ENCODE measurements around the gene KMT2C.
"Not testable (repeated sequence)": the region's sequence is repeated elsewhere in the genome, so short reads cannot be mapped to it uniquely, and the experiment has no call there.

The KMT2C gene

DNA sequence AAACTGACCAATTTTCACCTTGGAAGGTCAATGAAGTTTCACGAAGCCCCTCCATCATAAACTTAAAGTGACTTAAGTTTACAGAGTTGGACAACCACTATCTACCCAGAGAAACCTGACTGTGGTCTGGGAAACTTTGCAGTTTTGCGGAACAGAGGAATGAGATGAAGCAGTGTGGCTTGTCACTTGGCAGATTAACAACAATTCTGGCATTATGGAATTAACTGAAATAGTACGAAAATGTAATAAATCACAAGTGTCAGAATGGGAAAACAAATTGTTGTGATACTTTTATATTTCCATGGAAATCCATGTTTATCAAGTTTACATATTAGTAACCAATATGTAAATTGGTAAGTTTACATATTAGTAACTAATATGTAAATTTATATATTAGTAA lies 4.9 kb downstream of the KMT2C start:
- TF ChIP-seq, protein P1, sequence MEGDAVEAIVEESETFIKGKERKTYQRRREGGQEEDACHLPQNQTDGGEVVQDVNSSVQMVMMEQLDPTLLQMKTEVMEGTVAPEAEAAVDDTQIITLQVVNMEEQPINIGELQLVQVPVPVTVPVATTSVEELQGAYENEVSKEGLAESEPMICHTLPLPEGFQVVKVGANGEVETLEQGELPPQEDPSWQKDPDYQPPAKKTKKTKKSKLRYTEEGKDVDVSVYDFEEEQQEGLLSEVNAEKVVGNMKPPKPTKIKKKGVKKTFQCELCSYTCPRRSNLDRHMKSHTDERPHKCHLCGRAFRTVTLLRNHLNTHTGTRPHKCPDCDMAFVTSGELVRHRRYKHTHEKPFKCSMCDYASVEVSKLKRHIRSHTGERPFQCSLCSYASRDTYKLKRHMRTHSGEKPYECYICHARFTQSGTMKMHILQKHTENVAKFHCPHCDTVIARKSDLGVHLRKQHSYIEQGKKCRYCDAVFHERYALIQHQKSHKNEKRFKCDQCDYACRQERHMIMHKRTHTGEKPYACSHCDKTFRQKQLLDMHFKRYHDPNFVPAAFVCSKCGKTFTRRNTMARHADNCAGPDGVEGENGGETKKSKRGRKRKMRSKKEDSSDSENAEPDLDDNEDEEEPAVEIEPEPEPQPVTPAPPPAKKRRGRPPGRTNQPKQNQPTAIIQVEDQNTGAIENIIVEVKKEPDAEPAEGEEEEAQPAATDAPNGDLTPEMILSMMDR (IDR thresholded peaks at IDR 0.05; ENCODE audit: low read depth, low read length) = no peak
- H3K4me3 ChIP-seq (ENCODE audit: low read depth, low read length) = no peak overlapping the region

DNA sequence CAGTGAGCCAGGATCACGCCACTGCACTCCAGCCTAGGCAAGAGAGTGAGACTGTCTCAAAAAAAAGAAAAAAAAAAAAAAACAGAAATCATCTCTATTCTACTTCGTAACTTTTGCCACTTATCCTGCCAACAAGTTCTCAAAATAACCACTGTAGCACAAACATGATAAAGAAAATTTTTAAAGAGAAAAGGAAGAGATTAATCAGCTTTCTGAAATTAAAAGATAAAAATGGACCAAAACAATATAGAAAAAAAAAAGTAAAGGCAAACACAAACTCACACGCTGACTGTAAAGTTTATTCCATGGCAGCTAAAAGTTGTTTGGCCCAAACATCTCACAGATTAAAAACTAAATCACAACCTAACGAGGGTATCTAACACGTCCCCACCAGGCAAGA lies 5.7 kb downstream of the KMT2C start:
- not testable (repeated sequence) for H3K4me3 ChIP-seq (ENCODE audit: low read depth, low read length)

DNA sequence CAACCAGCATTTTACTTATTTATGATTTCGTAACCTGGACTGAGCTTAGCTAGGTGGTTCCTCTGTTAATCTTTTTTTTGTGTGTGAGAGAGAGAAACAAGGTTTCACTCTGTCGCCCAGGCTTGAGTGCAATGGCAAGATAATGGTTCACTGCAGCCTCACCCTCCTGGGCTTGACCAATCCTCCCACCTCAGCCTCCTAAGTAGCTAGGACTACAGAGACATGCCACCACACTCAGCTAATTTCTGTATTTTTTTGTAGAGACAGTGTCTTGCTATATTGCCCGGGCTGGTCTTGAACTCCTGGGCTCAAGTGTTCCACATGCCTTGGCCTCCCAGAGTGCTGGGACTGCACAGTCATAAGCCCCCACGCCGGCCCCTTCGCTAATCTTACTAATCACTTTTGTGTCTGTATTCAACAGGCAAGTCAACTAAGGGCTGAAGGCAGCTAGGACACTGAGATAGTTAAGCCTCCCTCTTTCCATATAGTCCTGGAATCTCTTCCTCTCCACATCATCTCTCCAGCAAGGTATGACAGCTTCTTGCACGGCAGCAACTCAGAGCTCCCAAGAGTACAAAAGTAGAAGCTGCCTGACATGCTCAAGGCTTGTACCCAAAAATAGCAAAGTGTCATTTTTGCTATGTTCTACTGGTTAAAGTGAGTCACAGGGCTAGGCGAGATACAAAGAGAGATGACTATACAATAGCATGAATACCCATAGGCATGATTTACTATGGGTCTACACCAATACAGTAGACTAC lies 11.3 kb downstream of the KMT2C start:
- TF ChIP-seq, protein P1 (IDR thresholded peaks at IDR 0.05; ENCODE audit: low read depth, low read length) = no peak
- H3K4me3 ChIP-seq (ENCODE audit: low read depth, low read length) = no peak overlapping the region

DNA sequence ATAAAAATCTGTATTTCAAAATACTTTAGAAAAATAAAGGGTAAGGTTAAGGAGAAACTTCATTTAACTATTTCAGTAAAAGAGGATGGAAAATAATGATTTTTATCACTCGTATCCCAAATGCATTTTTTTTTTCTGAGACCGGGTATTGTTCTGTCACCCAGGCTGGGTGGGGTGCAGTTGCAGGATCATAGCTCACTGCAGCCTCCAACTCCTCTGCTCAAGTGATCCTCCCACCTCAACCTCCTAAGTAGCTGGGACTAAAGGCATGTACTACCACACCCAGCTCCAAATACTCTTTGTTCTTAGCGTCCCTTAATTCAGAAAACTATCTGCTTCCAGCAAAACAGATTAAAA lies 11.8 kb downstream of the KMT2C start:
- no peak overlapping the region for H3K4me3 ChIP-seq (ENCODE audit: low read depth, low read length)
- TF ChIP-seq, protein P1 (IDR thresholded peaks at IDR 0.05; ENCODE audit: low read depth, low read length) = no peak

DNA sequence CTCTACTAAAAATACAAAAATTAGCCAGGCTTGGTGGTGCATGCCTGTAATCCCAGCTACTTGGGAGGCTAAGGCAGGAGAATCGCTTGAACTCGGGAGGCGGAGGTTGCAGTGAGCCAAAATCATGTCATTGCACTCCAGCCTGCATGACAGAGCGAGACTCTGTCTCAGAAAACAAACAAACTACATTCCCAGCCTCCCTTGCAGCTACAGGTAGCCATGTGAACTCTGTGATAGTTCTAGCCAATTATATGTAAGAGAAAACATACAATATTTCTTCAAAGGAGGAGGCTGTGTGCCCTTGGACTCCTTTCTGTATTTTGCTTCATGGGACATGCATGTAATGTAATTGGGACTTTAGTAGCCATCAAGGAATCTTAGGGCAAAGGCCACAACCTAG lies 12.6 kb downstream of the KMT2C start:
- H3K4me3 ChIP-seq (ENCODE audit: low read depth, low read length) = not testable (repeated sequence)

DNA sequence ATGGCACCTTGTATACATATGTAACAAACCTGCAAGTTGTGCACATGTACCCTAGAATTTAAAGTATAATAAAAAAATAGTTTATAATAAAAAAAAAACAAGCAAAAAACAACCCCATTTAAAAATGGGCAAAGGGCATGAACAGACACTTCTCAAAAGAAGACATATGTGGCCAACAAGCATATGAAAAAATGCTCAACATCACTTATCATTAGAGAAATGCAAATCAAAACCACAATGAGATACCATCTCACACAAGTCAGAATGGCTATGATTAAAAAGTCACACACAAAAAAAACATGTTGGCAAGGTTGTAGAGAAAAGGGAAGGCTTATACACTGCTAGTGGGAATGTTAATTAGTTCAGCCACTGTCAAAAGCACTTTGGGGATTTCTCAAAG lies 14.9 kb downstream of the KMT2C start:
- H3K4me3 ChIP-seq (ENCODE audit: low read depth, low read length) = not testable (repeated sequence)

DNA sequence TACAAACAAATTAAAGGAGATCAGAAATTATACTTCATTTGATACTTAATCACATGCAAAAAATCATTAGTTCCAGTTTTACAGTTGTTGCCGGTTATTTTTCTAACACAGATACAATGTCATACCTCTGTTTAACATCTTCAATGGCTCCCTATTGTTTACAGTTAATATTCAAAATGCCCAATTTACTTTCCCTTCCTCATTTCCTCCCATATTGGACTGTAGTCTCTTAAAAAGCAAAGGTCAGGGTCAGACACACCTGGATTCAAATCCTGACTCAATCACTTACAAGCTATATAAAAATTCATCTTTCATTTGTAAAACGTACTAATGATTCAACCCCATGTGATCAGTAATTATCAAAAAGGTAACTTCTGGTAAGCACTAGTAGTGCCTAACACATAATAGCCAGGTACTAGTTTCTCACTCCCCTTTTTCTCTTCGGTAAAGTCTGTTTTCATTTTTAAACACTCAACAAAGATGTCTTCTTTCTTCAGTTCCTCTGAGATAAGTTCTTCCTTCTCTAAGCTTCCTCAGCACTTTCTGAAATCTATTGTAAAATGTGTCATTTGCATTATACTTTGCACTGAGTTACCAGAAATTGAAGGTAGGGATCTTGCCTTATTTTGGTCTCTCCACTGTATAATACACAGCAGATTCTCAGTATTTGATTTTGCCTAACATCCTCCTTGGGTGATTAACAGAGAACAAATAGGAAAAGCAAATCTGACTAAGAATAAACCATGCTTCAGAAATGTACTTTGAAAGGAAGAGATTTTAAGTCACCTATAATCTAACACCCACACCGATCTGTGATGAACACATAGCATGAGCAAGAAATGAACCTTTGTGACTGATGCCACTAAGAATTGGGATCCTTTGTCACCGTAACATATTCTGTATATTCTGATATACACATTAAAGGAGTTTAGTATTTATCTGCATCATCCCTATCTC lies 16.1 kb downstream of the KMT2C start:
- TF ChIP-seq, protein P1 (IDR thresholded peaks at IDR 0.05; ENCODE audit: low read depth, low read length) = no peak
- no peak overlapping the region for H3K4me3 ChIP-seq (ENCODE audit: low read depth, low read length)

DNA sequence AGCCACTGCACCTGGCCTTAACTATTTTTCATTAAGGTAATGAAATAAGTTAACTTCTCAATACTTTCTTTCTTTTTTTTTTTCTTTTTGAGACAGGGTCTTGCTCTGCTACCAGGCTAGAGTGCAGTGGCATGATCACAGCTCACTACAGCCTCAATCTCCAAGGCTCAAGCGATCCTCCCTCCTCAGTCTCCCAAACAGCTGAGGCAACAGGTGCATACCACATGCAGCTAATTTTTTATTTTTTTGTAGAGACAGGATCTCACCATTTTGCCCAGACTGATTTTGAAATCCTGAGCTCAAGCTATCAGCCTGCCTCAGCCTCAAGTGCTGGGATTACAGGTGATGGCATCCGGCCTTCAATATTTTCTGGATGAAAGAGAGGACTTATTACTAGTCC lies 21.0 kb downstream of the KMT2C start:
- TF ChIP-seq, protein P1 (IDR thresholded peaks at IDR 0.05; ENCODE audit: low read depth, low read length) = no peak
- H3K4me3 ChIP-seq (ENCODE audit: low read depth, low read length) = no peak overlapping the region
